HG02870 (cell line): ENCODE results near the gene PPM1H.
"Not testable (repeated sequence)": the region's sequence is repeated elsewhere in the genome, so short reads cannot be mapped to it uniquely, and the experiment has no call there.

ENCODE experiments used
- ATAC-seq: cut with Tn5 transposase; IDR thresholded peaks from one replicate; pipeline ENCODE4 v1.9.1; 2021; ENCODE audit warnings: mild to moderate bottlenecking, moderate library complexity; ENCODE audit not compliant: unreplicated experiment

Gene PPM1H

GRCh38 chr12:62841846-62842245 is 93.1 kb downstream of the PPM1H start:
- ATAC-seq, result no peak

GRCh38 chr12:62840806-62841205 is 94.1 kb downstream of the PPM1H start:
- ATAC-seq, result no peak

GRCh38 chr12:62839869-62840660 is 94.9 kb downstream of the PPM1H start:
- ATAC-seq, result no peak

GRCh38 chr12:62834971-62835547 is 99.9 kb downstream of the PPM1H start:
- ATAC-seq, result peak; percentile 78

- no peak for ATAC-seq
These were observed 100.5 kb downstream of the PPM1H start for GRCh38 chr12:62834406-62834805.

GRCh38 chr12:62833634-62834033 is 101.3 kb downstream of the PPM1H start:
- no peak for ATAC-seq

- no peak for ATAC-seq
These were observed 102.4 kb downstream of the PPM1H start for GRCh38 chr12:62832558-62832957.

- ATAC-seq, result no peak
These were observed 102.9 kb downstream of the PPM1H start for GRCh38 chr12:62832027-62832426.

- no peak for ATAC-seq
These were observed 107.1 kb downstream of the PPM1H start for GRCh38 chr12:62827855-62828254.

- ATAC-seq, result no peak
These were observed 107.9 kb downstream of the PPM1H start for GRCh38 chr12:62827042-62827441.

GRCh38 chr12:62817556-62818271 is 117.2 kb downstream of the PPM1H start:
- ATAC-seq, result no peak

- ATAC-seq, result no peak
These were observed 120.7 kb downstream of the PPM1H start for GRCh38 chr12:62814243-62814642.

- ATAC-seq, result peak; percentile 33
These were observed 121.7 kb downstream of the PPM1H start for GRCh38 chr12:62813031-62813829.

GRCh38 chr12:62811481-62811880 is 123.5 kb downstream of the PPM1H start:
- not testable (repeated sequence) for ATAC-seq

GRCh38 chr12:62808166-62808879 is 126.6 kb downstream of the PPM1H start:
- peak; percentile 80 for ATAC-seq

GRCh38 chr12:62806893-62807292 is 128.1 kb downstream of the PPM1H start:
- no peak for ATAC-seq

- no peak for ATAC-seq
These were observed 128.6 kb downstream of the PPM1H start for GRCh38 chr12:62806244-62806836.

GRCh38 chr12:62805517-62805916 is 129.4 kb downstream of the PPM1H start:
- peak; percentile 56 for ATAC-seq

GRCh38 chr12:62803756-62804155 is 131.2 kb downstream of the PPM1H start:
- ATAC-seq, result no peak

GRCh38 chr12:62802984-62803383 is 132.0 kb downstream of the PPM1H start:
- no peak for ATAC-seq
